Left lung (tissue), 10 donors: ENCODE results near the gene TMUB1. TPM values are rescaled to one million over a fixed set of nuclear protein-coding genes. Genes with fewer than 3 reads are reported as not detected.

ENCODE experiments used
- ATAC-seq: fragments of 200-7000 bp; cut with Tn5 transposase; one replicate; pipeline ENCODE4 v1.9.1; 2020; ENCODE audit warnings: moderate library complexity
- DNase-seq, 4 donors: peaks; one replicate each; pipeline ENCODE4 v3.0.0-alpha.2; 2013 to 2020
- H3K27ac ChIP-seq, 2 donors: fragments of 200-600 bp; sonication (generic) in 1 of 2; one replicate each; pipeline versions ENCODE4 v1.5.0 to v1.8.0; 2020 to 2021
- H3K27me3 ChIP-seq, 2 donors: fragments of 200-600 bp; sonication (generic) in 1 of 2; one replicate each; pipeline versions ENCODE4 v1.5.0 to v1.8.0; 2020 to 2021
- H3K36me3 ChIP-seq, 2 donors: fragments of 200-600 bp; sonication (generic) in 1 of 2; one replicate each; pipeline versions ENCODE4 v1.5.0 to v1.8.0; 2020 to 2021
- H3K4me1 ChIP-seq, 2 donors: fragments of 200-600 bp; one replicate each; pipeline ENCODE4 v1.8.0; 2021
- H3K4me3 ChIP-seq, 2 donors: fragments of 200-600 bp; sonication (generic) in 1 of 2; one replicate each; pipeline versions ENCODE4 v1.5.0 to v1.8.0; 2020 to 2021; ENCODE audit warnings: mild to moderate bottlenecking in 1 of 2
- H3K9me3 ChIP-seq, 2 donors: fragments of 200-600 bp; sonication (generic) in 1 of 2; one replicate each; pipeline versions ENCODE4 v1.5.0 to v1.8.0; 2020 to 2021
- CTCF ChIP-seq, 2 donors: fragments of 200-600 bp; sonication (generic) in 1 of 2; IDR thresholded peaks; one replicate each; pipeline versions ENCODE4 v1.5.0 to v1.8.0; 2021; ENCODE audit warnings: antibody characterized with exemption in 2 of 2
- intact Hi-C, 2 donors: fragments of 100-400 bp; cut with DNase I; formaldehyde crosslinking; loops; one replicate each; pipeline versions ENCODE4 v1.11.2 to v1.14.2; 2022
- polyA plus RNA-seq, 6 donors: library from polyadenylated mRNA; unstranded; fragments of 120-200 nt; gene quantifications; one replicate each; pipeline ENCODE4 v1.2.1, GENCODE V29; 2013; ENCODE audit not compliant: insufficient read length in 6 of 6
- total RNA-seq, 2 donors: library from RNA; stranded (reverse); fragmentation: NEBNext Ultra II Directional; extraction: Animal tissue kit (Norgen Biotek cat#: 25700); gene quantifications; one replicate each; pipeline ENCODE4 v1.2.1, GENCODE V29; 2021
- donor health status: DM: no; HTN: yes; CAD: no.
- donor health status: DM: no; HTN: no; CAD: no.

Gene TMUB1
- total and polyA plus RNA-seq, 8 donors, result 21.2 to 49.1 (median 24.5) TPM

- Histone ChIP-seq H3K9me3 (no peaks in the 10 kb centered on the region), H3K4me1 (peaks cover 10 to 14% of the 10 kb centered on the region in 2 donors), H3K27ac (no peak overlapping the region), H3K27me3 (no peaks in the 10 kb centered on the region), H3K36me3 (peaks cover 0 to 94% of the 10 kb centered on the region in 2 donors), H3K4me3 (no peak overlapping the region)
- intact Hi-C loops, result loop anchor here in 1 of 2 donors (5.0 kb wide), 1 partner anchor 178 kb away; no protein-coding TSS in a partner anchor
- peak in 1 of 4 donors; percentile 58 for DNase-seq
- ATAC-seq, result no peak
- TF ChIP-seq CTCF (IDR thresholded peaks at IDR 0.05), result no peak
These were observed 41.2 kb upstream of the TMUB1 start for GRCh38 chr7:151124481-151124880.

DNA sequence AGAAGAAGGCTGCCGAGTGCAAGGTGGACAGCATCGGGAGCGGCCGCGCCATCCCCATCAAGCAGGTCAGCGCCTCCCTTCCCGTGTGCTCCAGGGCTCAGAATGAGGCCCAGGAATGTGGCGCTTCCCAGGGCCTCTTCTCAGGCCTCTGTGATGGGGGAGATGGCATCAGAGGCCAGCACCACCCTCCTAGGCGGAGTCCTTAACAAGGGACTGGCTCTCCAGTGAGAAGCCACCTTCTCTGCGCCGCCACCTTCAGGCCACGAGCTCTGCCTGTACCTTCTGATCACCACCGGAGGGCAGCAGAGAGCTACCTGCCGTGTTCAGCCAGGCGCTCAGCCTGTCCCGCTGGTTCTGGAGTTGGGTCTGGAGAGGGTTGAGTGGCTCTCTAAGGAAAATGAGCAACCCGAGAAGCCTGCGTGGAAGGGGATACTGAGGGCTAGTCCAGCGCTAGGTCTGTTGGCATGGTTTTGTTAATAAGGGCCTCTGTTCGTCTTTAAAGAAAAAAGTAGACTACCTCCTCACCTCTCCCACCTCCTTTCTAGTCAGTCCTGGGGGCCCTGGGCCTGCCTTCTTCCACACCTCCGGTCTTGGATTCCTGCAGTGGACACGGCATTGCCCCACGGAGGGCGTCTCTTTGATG lies 40.6 kb upstream of the TMUB1 start:
- TF ChIP-seq CTCF (IDR thresholded peaks at IDR 0.05), result peak; percentile 96
- ATAC-seq (peak; percentile 95), DNase-seq (peak; percentile 75 to 93 (median 90))
- Histone ChIP-seq H3K36me3 (peaks cover 0 to 94% of the 10 kb centered on the region in 2 donors), H3K4me1 (peaks cover 10 to 14% of the 10 kb centered on the region in 2 donors), H3K27ac (no peak overlapping the region), H3K4me3 (no peak overlapping the region), H3K27me3 (no peaks in the 10 kb centered on the region), H3K9me3 (no peaks in the 10 kb centered on the region)
- intact Hi-C loops, result loop anchor here in 1 of 2 donors (5.0 kb wide), 1 partner anchor 178 kb away; no protein-coding TSS in a partner anchor

DNA sequence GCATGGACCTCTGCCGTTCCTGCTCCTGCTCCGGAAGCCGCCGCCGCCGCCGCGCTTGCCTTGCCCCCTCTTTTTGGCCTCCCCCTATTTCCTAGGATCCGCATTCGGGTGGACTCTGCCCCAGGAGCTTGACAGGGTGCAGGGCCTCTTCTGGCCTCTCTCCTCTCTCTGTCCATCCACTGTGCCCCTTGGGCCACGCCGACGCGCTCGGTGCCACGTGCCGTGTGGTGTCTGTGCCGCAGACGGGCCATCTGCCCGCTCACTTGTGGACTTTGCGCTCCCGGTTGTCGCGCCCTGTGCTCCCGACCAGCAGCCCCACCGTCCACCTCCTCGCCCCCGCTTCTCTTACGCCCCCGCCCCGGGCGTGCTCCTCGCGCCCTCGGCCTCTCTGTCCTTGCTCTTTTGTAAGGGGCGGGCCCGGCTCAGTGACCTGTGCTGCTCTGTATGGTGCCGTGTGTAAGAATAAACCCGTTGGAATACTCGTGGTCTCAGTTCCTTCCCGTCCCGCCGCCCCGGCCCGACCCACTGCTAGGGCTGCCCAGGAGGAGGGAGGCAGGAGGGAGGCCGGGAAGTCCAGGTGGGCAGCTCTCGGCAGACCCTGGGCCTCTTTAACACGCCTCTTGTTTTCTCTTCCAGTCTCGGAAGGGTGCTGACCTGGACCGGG lies 40.0 kb upstream of the TMUB1 start:
- intact Hi-C loops, result loop anchor here in 1 of 2 donors (5.0 kb wide), 1 partner anchor 179 kb away; no protein-coding TSS in a partner anchor
- Histone ChIP-seq H3K27ac (no peak overlapping the region), H3K27me3 (no peaks in the 10 kb centered on the region), H3K36me3 (peaks cover 0 to 94% of the 10 kb centered on the region in 2 donors), H3K4me1 (peaks cover 10 to 14% of the 10 kb centered on the region in 2 donors), H3K4me3 (no peak overlapping the region), H3K9me3 (no peaks in the 10 kb centered on the region)
- DNase-seq, result peak in 1 of 4 donors; percentile 78
- ATAC-seq, result no peak
- TF ChIP-seq CTCF (IDR thresholded peaks at IDR 0.05), result no peak

- DNase-seq, result no peak
- no peak for ATAC-seq
- no peak for TF ChIP-seq CTCF (IDR thresholded peaks at IDR 0.05)
- no peaks in the 10 kb centered on the region for H3K9me3 ChIP-seq
- H3K36me3 ChIP-seq, result peaks cover 0 to 94% of the 10 kb centered on the region in 2 donors
- intact Hi-C loops, result loop anchor here in 1 of 2 donors (5.0 kb wide), 1 partner anchor 180 kb away; no protein-coding TSS in a partner anchor
- H3K4me1 ChIP-seq, result peaks cover 10 to 14% of the 10 kb centered on the region in 2 donors
- H3K4me3 ChIP-seq, result no peak overlapping the region
- H3K27me3 ChIP-seq, result no peaks in the 10 kb centered on the region
- H3K27ac ChIP-seq, result no peak overlapping the region
These were observed 39.5 kb upstream of the TMUB1 start for GRCh38 chr7:151122796-151123157.

- Histone ChIP-seq H3K36me3 (peaks cover 0 to 97% of the 10 kb centered on the region in 2 donors), H3K4me1 (peaks cover 10 to 14% of the 10 kb centered on the region in 2 donors), H3K27ac (no peak overlapping the region), H3K4me3 (no peak overlapping the region), H3K27me3 (no peaks in the 10 kb centered on the region), H3K9me3 (no peaks in the 10 kb centered on the region)
- intact Hi-C loops, result loop anchor here in 1 of 2 donors (5.0 kb wide), 1 partner anchor 180 kb away; no protein-coding TSS in a partner anchor
- no peak for ATAC-seq
- DNase-seq, result peak in 1 of 4 donors; percentile 78
- TF ChIP-seq CTCF (IDR thresholded peaks at IDR 0.05), result no peak
These were observed 39.0 kb upstream of the TMUB1 start for GRCh38 chr7:151122276-151122675.
